ENCODE measurements around the gene FSTL4. TPM values are rescaled to one million over a fixed set of nuclear protein-coding genes. Genes with fewer than 3 reads are reported as not detected.

Gene FSTL4
- total RNA-seq, 2 donors from 2014 or later: not detected

GRCh38 chr5:133277744-133278143 is 334.6 kb downstream of the FSTL4 start:
- Mint-ChIP-seq H3K9me3 (no peaks in the 10 kb centered on the region), H3K27ac (no peak overlapping the region), H3K36me3 (no peaks in the 10 kb centered on the region)
- ATAC-seq (no peak), DNase-seq (ENCODE audit: low spot score in 2 of 2) (no peak)

- Mint-ChIP-seq H3K9me3 (no peaks in the 10 kb centered on the region), H3K36me3 (no peaks in the 10 kb centered on the region), H3K27ac (no peak overlapping the region)
- DNase-seq (ENCODE audit: low spot score in 2 of 2) (no peak), ATAC-seq (no peak)
These were observed 336.2 kb downstream of the FSTL4 start for GRCh38 chr5:133276171-133276570.

GRCh38 chr5:133275631-133276030 is 336.7 kb downstream of the FSTL4 start:
- ATAC-seq (no peak), DNase-seq (ENCODE audit: low spot score in 2 of 2) (no peak)
- Mint-ChIP-seq H3K27ac (no peak overlapping the region), H3K36me3 (no peaks in the 10 kb centered on the region), H3K9me3 (no peaks in the 10 kb centered on the region)

- no peak for ATAC-seq
- no peaks in the 10 kb centered on the region for H3K9me3 Mint-ChIP-seq
- H3K27ac Mint-ChIP-seq: no peak overlapping the region
- no peaks in the 10 kb centered on the region for H3K36me3 Mint-ChIP-seq
- no peak for DNase-seq (ENCODE audit: low spot score in 2 of 2)
These were observed 337.8 kb downstream of the FSTL4 start for GRCh38 chr5:133274597-133274935.

- no peaks in the 10 kb centered on the region for H3K9me3 Mint-ChIP-seq
- H3K36me3 Mint-ChIP-seq: no peaks in the 10 kb centered on the region
- ATAC-seq (no peak), DNase-seq (ENCODE audit: low spot score in 2 of 2) (no peak)
- H3K27ac Mint-ChIP-seq: no peak overlapping the region
These were observed 338.4 kb downstream of the FSTL4 start for GRCh38 chr5:133273661-133274596.

- H3K36me3 Mint-ChIP-seq: no peaks in the 10 kb centered on the region
These were observed 340.0 kb downstream of the FSTL4 start for GRCh38 chr5:133272345-133272744.

GRCh38 chr5:133271606-133272005 is 340.7 kb downstream of the FSTL4 start:
- ATAC-seq (no peak), DNase-seq (ENCODE audit: low spot score in 2 of 2) (no peak)
- Mint-ChIP-seq H3K27ac (no peak overlapping the region), H3K36me3 (no peaks in the 10 kb centered on the region), H3K9me3 (no peaks in the 10 kb centered on the region)

More at GRCh38 chr5:133272345-133272744, 340.0 kb downstream of the FSTL4 start:
- Mint-ChIP-seq H3K27ac (no peak overlapping the region), H3K9me3 (no peaks in the 10 kb centered on the region)
- ATAC-seq (no peak), DNase-seq (ENCODE audit: low spot score in 2 of 2) (no peak)

- H3K36me3 Mint-ChIP-seq: no peaks in the 10 kb centered on the region
- DNase-seq (ENCODE audit: low spot score in 2 of 2) (no peak), ATAC-seq (no peak)
- no peak overlapping the region for H3K27ac Mint-ChIP-seq
- no peaks in the 10 kb centered on the region for H3K9me3 Mint-ChIP-seq
These were observed 342.6 kb downstream of the FSTL4 start for GRCh38 chr5:133269691-133270090.

- no peak for DNase-seq (ENCODE audit: low spot score in 2 of 2)
- Mint-ChIP-seq H3K36me3 (no peaks in the 10 kb centered on the region), H3K9me3 (no peaks in the 10 kb centered on the region), H3K27ac (no peak overlapping the region)
- ATAC-seq: no peak
These were observed 344.7 kb downstream of the FSTL4 start for GRCh38 chr5:133267601-133268000.

GRCh38 chr5:133266966-133267365 is 345.4 kb downstream of the FSTL4 start:
- H3K36me3 Mint-ChIP-seq: no peaks in the 10 kb centered on the region

GRCh38 chr5:133266527-133266878 is 345.8 kb downstream of the FSTL4 start:
- H3K36me3 Mint-ChIP-seq: no peaks in the 10 kb centered on the region
- ATAC-seq: no peak

More at GRCh38 chr5:133266966-133267365, 345.4 kb downstream of the FSTL4 start:
- Mint-ChIP-seq H3K9me3 (no peaks in the 10 kb centered on the region), H3K27ac (peak overlapping the region in 1 of 2 donors; percentile 78)
- no peak for ATAC-seq
- DNase-seq (ENCODE audit: low spot score in 2 of 2): no peak

GRCh38 chr5:133265720-133266526 is 346.4 kb downstream of the FSTL4 start:
- Mint-ChIP-seq H3K36me3 (no peaks in the 10 kb centered on the region), H3K9me3 (no peaks in the 10 kb centered on the region), H3K27ac (no peak overlapping the region)
- no peak for DNase-seq (ENCODE audit: low spot score in 2 of 2)
- peak in 1 of 2 donors; percentile 39 for ATAC-seq

More at GRCh38 chr5:133266527-133266878, 345.8 kb downstream of the FSTL4 start:
- no peaks in the 10 kb centered on the region for H3K9me3 Mint-ChIP-seq
- no peak for DNase-seq (ENCODE audit: low spot score in 2 of 2)
- no peak overlapping the region for H3K27ac Mint-ChIP-seq

- Mint-ChIP-seq H3K9me3 (no peaks in the 10 kb centered on the region), H3K36me3 (no peaks in the 10 kb centered on the region), H3K27ac (no peak overlapping the region)
- no peak for DNase-seq (ENCODE audit: low spot score in 2 of 2)
- peak in 1 of 2 donors; percentile 31 for ATAC-seq
These were observed 347.1 kb downstream of the FSTL4 start for GRCh38 chr5:133265257-133265656.

- Mint-ChIP-seq H3K9me3 (no peaks in the 10 kb centered on the region), H3K27ac (no peak overlapping the region), H3K36me3 (no peaks in the 10 kb centered on the region)
- no peak for ATAC-seq
- no peak for DNase-seq (ENCODE audit: low spot score in 2 of 2)
These were observed 349.7 kb downstream of the FSTL4 start for GRCh38 chr5:133262690-133263089.

GRCh38 chr5:133261993-133262392 is 350.3 kb downstream of the FSTL4 start:
- ATAC-seq: no peak
- Mint-ChIP-seq H3K27ac (no peak overlapping the region), H3K36me3 (no peaks in the 10 kb centered on the region), H3K9me3 (no peaks in the 10 kb centered on the region)
- DNase-seq (ENCODE audit: low spot score in 2 of 2): no peak

GRCh38 chr5:133260715-133261114 is 351.6 kb downstream of the FSTL4 start:
- H3K27ac Mint-ChIP-seq: no peak overlapping the region
- DNase-seq (ENCODE audit: low spot score in 2 of 2) (no peak), ATAC-seq (no peak)
- no peaks in the 10 kb centered on the region for H3K36me3 Mint-ChIP-seq
- no peaks in the 10 kb centered on the region for H3K9me3 Mint-ChIP-seq

GRCh38 chr5:133259199-133259997 is 352.9 kb downstream of the FSTL4 start:
- DNase-seq (ENCODE audit: low spot score in 2 of 2) (no peak), ATAC-seq (no peak)
- Mint-ChIP-seq H3K9me3 (no peaks in the 10 kb centered on the region), H3K36me3 (no peaks in the 10 kb centered on the region), H3K27ac (peak overlapping the region; percentile 6 to 24)
